GM19438 (cell line): Measurements from ENCODE around the gene CNTN4.

Experiments
- ATAC-seq: cut with Tn5 transposase; IDR thresholded peaks from one replicate; pipeline ENCODE4 v1.9.1; 2021; ENCODE audit warnings: low read depth; ENCODE audit not compliant: unreplicated experiment

CNTN4 gene

DNA sequence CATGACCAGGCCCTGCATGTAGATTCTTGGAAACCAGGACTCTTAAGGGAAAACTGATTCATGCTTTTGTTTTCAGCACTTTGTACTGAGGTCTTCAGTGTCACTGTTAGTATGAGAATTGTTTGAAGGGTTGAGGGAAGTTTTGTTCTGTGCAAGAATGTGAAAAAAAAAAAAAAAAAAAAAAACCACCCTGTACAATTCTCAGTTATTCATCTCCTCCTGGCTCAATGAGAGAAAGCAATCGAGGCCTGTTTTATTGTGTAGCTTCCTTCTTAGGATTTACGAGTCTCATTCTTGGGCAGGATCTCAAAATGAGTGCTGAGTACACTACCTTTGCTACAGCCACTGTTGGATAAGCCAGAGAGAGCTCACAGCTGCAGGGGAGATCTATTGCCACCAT, 469.5 kb downstream of the CNTN4 start:
- no peak for ATAC-seq

DNA sequence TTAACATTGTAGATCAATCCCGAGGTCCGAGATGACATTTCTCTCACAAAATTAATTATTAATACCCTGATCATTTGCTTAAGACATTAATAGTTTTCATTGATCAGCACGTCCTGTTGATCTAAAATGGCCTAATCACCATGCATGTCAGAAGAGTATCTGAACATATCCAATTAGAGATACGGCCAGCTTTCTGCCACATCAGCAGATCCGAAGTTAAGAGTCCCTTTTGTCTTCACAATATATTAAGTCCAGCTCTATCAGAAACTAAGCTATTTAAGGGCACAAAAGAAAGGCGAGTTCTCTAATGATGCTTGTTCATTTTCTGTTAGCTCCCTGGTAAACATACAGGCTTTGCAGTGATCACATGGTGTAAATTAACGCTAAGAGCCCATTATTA, 470.3 kb downstream of the CNTN4 start:
- ATAC-seq: no peak

- ATAC-seq: no peak
Measured at GRCh38 chr3:2577571-2577970, 478.9 kb downstream of the CNTN4 start.

GRCh38 chr3:2578560-2578959, 479.9 kb downstream of the CNTN4 start:
- no peak for ATAC-seq

GRCh38 chr3:2579206-2579605, 480.5 kb downstream of the CNTN4 start:
- no peak for ATAC-seq

GRCh38 chr3:2583046-2583445, 484.4 kb downstream of the CNTN4 start:
- no peak for ATAC-seq

DNA sequence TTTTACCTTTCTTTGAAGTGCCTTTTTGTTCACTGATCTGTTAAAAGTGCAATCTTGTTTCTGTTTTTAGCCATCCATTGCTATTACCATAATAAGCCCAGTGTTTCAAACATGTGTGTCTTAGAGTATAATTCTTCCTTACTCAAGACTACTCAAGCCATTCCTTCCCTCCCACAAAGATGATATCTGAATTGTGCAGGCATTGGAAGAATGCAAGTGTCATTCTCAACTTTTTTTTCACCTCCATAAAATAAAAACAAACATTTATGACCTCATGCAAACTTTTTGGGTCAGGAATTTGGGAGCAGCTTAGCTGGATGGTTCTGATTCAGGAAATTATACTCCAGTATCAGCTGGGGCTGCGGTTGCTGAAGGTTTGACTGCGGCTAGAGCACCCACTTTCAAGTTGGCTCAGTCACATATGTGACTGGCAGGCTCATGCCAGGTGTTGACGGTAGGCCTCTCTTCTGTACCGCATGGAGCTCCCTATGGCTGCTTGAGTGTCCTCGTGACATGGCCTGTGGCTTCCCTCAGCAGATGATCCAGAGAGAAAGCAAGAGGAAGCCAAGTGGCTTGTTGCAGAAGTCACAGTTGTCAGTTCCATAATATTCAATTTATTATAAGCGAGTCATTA, 490.8 kb downstream of the CNTN4 start:
- ATAC-seq: no peak

DNA sequence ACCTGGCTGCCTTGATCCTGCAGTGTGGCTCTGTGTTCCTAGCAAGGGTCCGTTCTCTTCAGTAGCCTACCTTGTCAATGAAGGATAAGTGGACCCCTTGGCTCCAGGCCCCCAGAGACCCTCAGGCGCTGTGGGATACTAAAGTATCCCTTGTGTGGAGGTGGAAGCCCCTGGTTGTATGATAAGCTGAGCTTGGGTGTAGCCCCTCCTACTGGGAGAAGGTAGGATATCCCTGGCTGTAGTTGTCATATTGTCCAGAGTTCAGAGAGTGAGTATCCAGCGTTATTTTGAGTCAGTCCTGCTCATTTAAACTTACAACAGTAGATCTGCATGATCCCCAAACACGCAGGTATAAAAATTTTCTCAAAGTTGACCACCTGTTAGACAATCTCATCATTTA, 496.8 kb downstream of the CNTN4 start:
- no peak for ATAC-seq

DNA sequence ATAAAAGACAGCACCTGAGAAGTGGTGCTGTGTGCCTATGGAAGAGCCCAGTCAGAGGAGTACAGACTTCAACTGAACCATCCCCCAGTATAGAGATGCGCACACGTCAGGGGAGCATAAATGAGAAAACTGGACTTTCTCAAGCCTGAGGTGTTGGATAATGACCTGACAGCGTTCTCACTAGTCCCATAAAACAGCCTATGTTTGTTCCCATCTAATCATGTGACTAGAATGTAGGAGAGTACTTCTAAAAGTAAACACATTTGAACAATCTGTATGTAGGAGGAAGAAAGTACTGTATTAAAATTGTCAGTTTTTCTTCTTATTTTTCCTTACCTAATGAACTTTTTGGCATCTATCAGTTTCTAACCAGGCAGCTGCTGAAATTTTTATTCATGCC, 498.9 kb downstream of the CNTN4 start:
- no peak for ATAC-seq

- no peak for ATAC-seq
Measured at GRCh38 chr3:2599471-2599870, 500.8 kb downstream of the CNTN4 start.

GRCh38 chr3:2603692-2604289, 505.1 kb downstream of the CNTN4 start:
- no peak for ATAC-seq

- ATAC-seq: no peak
Measured at GRCh38 chr3:2614578-2614977, 515.9 kb downstream of the CNTN4 start.

DNA sequence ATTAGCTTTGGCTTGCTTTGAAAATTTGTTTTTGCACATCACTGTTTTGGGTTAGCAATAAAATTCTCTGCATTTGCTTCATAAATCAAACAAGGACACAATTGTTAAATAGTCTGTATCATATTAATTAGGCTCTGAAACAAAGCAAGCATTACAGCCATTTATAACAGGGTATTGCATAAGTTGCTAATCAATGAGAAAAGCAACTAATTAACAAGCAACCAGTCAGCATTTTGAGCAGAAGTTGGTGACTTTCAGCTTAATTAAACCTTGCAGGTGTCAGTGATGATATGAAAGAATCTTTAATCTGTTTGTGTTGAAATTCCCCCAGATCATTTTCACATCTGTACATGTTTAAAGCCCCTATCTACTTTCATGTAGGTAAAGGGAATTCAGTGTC, 516.4 kb downstream of the CNTN4 start:
- ATAC-seq: no peak

DNA sequence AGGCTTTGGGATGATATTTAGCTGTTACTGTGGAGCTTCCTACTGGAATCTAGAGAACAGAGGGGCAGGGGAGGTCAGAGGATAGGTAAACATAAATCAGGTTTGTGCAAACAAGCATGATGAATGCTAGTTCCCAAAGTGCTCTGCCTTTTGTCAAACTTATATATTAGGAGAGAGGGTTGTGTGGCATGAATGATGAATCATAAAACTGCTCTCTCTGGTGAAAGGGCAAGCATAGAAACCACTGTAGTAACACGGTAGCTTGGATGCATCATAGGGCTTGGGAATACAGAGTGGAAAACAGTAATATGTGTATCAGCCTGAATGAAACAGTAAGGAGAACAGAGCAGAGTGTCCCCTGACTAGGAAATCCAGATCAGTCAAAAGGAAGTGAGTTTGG, 524.8 kb downstream of the CNTN4 start:
- no peak for ATAC-seq

DNA sequence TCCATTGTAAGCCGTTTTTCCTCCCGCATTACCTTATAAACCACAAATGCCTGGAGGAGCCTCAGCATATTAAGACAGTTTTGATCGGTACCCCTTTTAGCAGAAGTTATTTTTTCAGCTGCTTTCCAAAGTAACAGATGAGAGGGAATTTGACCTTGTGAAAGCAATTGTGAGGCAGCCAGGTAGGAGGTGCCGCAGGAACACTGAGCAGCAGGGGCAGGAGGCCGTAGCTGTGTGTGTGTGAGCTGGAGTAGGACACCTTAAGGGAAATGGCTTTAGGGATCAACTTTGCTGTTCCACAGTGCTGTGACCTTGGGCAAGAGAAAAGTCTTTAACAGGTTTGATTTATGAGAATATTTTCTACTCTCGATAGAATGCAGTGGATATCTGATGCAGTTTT, 529.5 kb downstream of the CNTN4 start:
- ATAC-seq: no peak

DNA sequence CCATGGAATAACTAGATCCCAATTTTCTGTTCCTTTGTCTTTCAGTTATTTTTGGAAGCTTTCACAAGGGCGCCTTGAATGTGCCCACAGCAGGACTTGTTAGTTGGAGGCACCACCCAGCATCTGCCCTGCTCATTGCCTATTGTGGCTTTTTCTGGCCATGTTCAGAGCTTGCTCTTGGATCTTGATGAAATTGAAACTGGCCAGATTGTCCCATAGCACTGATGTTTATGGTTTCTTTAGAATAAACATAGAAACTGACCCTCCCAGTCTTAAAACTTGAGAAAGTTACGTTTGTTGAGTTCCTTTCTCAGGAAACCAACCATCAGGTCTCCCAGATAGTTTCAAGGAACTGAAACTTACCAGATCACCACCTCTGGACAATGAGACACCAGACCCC, 536.8 kb downstream of the CNTN4 start:
- ATAC-seq: no peak

DNA sequence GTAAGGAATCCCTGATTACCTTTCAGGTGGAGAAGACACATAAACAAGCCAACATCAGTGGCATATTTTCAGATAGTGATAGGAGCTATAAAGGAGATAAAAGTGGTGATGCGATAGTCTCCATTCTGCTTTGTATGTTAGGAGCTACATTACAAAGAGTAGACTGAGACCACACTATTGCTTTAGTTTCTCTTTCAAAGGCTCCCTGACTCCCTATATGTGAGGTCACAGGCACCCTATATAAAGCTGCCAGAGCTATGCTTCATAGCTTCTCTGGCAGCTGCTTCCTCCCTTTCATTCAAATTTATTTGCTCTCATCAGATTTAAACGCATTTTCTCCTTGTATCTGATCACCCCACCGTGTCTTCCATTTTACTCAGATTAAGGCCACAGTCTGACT, 544.9 kb downstream of the CNTN4 start:
- ATAC-seq: no peak

- ATAC-seq: no peak
Measured at GRCh38 chr3:2645001-2645400, 546.3 kb downstream of the CNTN4 start.

DNA sequence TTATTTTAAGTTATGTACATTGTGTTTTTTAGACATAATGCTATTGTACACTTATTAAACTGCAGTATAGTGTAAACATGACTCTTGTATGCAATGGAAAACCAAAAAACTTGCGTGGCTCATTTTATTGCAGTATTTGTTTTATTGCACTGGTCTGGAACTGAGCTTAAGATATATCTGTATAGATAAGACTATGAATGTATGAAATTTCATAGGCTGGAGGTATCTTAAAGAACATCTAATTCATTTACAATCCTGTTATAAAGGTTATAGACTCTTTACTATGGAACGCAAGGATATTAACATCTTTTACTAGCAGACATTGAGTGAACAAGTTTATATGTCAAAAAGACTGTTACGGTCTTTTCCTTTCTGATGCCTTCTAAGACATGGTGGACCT, 552.1 kb downstream of the CNTN4 start:
- no peak for ATAC-seq

GRCh38 chr3:2652386-2652785, 553.7 kb downstream of the CNTN4 start:
- ATAC-seq: no peak

DNA sequence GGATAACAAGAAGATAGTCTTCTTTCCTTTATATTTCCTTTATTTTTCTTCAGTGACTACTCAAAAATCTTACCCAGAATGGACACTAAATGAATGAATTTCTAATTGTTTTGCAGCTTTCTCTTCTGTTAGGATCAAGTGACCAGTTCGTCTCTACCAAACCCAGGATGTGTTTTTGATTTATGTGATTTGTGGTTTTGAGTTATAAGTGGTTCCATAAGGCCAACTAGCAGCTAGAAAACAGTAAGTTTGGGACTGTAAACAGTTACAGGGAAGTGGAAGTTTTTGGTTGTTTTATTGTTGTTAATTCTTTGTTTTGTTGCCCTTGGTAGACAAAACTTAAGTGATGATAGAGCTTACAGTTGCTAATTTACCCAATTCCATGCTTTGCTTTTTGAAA, 555.0 kb downstream of the CNTN4 start:
- ATAC-seq: no peak

DNA sequence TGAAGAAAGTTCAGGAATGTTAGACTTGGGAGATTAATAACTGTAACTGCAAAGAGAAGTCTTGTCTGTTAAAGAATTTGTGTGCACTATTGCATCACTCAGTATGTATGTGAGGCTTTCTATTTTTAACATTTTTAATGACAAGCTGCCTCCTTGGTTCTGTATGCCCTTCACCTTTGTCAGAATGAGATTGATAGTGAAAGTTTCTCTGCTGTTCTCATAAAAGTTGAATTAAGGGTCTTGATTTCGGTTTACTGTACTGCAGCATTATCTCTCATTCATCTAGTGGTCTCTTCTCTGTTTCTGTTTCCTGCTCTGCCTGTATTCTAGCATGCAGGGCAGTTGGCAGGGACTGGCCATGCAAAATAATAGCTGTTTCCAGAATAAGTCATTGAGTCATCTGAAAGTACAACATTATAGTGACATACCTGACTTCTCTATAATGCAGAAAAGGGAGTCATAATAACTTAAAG, 556.6 kb downstream of the CNTN4 start:
- ATAC-seq: no peak
